Skeletal muscle satellite cell (primary cell): ENCODE results near the gene SETD1A.
"Not testable (repeated sequence)": the region's sequence is repeated elsewhere in the genome, so short reads cannot be mapped to it uniquely, and the experiment has no call there.

Source experiments
- H3K27me3 ChIP-seq: 2 replicates; pipeline ENCODE4 v1.7.0; 2013; ENCODE audit warnings: low read length; ENCODE audit not compliant: control insufficient read depth, insufficient read depth
- H3K36me3 ChIP-seq: 2 replicates; pipeline ENCODE4 v1.7.0; 2013; ENCODE audit warnings: mild to moderate bottlenecking, control low read depth, low read length; ENCODE audit not compliant: insufficient read depth
- H3K4me1 ChIP-seq: 2 replicates; pipeline ENCODE4 v1.7.0; 2013; ENCODE audit warnings: low read length; ENCODE audit not compliant: control insufficient read depth, insufficient read depth
- H3K4me2 ChIP-seq: 2 replicates; pipeline ENCODE4 v1.7.0; 2013; ENCODE audit warnings: mild to moderate bottlenecking, low read length
- H3K4me3 ChIP-seq: 2 replicates; pipeline ENCODE4 v1.7.0; 2013; ENCODE audit warnings: low read length
- H3K9ac ChIP-seq: 2 replicates; pipeline ENCODE4 v1.7.0; 2013; ENCODE audit warnings: mild to moderate bottlenecking, low read depth, low read length, moderate library complexity
- H3K9me3 ChIP-seq: replicated peaks from 2 replicates; pipeline ENCODE4 v1.7.0; 2013; ENCODE audit warnings: mild to moderate bottlenecking, control low read depth, low read length

The SETD1A gene

GRCh38 chr16:30934827-30935557, 22.6 kb upstream of the SETD1A start:
- Histone ChIP-seq H3K4me1 (no peaks in the 10 kb centered on the region), H3K36me3 (peaks cover 33% of the 10 kb centered on the region), H3K4me2 (no peak overlapping the region), H3K27me3 (no peaks in the 10 kb centered on the region), H3K9ac (no peak overlapping the region), H3K9me3 (no peaks in the 10 kb centered on the region), H3K4me3 (no peak overlapping the region)

- Histone ChIP-seq H3K27me3 (no peaks in the 10 kb centered on the region), H3K4me1 (peaks cover 6% of the 10 kb centered on the region), H3K9ac (no peak overlapping the region), H3K4me3 (no peak overlapping the region), H3K36me3 (peaks cover 22% of the 10 kb centered on the region), H3K9me3 (no peaks in the 10 kb centered on the region), H3K4me2 (no peak overlapping the region)
Observed at GRCh38 chr16:30937692-30938091, 19.9 kb upstream of the SETD1A start.

GRCh38 chr16:30939571-30939970, 18.0 kb upstream of the SETD1A start:
- not testable (repeated sequence) for H3K9me3 ChIP-seq, H3K4me3 ChIP-seq, H3K4me1 ChIP-seq, H3K9ac ChIP-seq, H3K27me3 ChIP-seq, H3K4me2 ChIP-seq
- H3K36me3 ChIP-seq, result peaks cover 34% of the 10 kb centered on the region

- peaks cover 6% of the 10 kb centered on the region for H3K4me1 ChIP-seq
- no peak overlapping the region for H3K4me3 ChIP-seq
- H3K36me3 ChIP-seq, result peaks cover 25% of the 10 kb centered on the region
- no peak overlapping the region for H3K9ac ChIP-seq
- H3K27me3 ChIP-seq, result no peaks in the 10 kb centered on the region
- H3K4me2 ChIP-seq, result no peak overlapping the region
- no peaks in the 10 kb centered on the region for H3K9me3 ChIP-seq
Observed at GRCh38 chr16:30941600-30942425, 15.7 kb upstream of the SETD1A start.

GRCh38 chr16:30942426-30942806, 15.1 kb upstream of the SETD1A start:
- H3K36me3 ChIP-seq, result peaks cover 25% of the 10 kb centered on the region
- H3K4me1 ChIP-seq, result peaks cover 6% of the 10 kb centered on the region

GRCh38 chr16:30944352-30944751, 13.2 kb upstream of the SETD1A start:
- Histone ChIP-seq H3K9ac (no peak overlapping the region), H3K9me3 (no peaks in the 10 kb centered on the region), H3K4me1 (peaks cover 6% of the 10 kb centered on the region), H3K4me2 (no peak overlapping the region), H3K27me3 (no peaks in the 10 kb centered on the region), H3K36me3 (peaks cover 25% of the 10 kb centered on the region), H3K4me3 (no peak overlapping the region)

More at GRCh38 chr16:30942426-30942806, 15.1 kb upstream of the SETD1A start:
- Histone ChIP-seq H3K4me2 (no peak overlapping the region), H3K4me3 (no peak overlapping the region), H3K9me3 (no peaks in the 10 kb centered on the region), H3K27me3 (no peaks in the 10 kb centered on the region), H3K9ac (no peak overlapping the region)

GRCh38 chr16:30946671-30947540, 10.6 kb upstream of the SETD1A start:
- Histone ChIP-seq H3K4me1 (peaks cover 22% of the 10 kb centered on the region), H3K4me2 (no peak overlapping the region), H3K9me3 (no peaks in the 10 kb centered on the region), H3K36me3 (peaks cover 21% of the 10 kb centered on the region), H3K9ac (no peak overlapping the region), H3K4me3 (no peak overlapping the region), H3K27me3 (no peaks in the 10 kb centered on the region)

GRCh38 chr16:30947541-30947858, 10.1 kb upstream of the SETD1A start:
- no peaks in the 10 kb centered on the region for H3K9me3 ChIP-seq
- H3K36me3 ChIP-seq, result peaks cover 16% of the 10 kb centered on the region
- H3K9ac ChIP-seq, result no peak overlapping the region
- peaks cover 19% of the 10 kb centered on the region for H3K4me1 ChIP-seq
- no peak overlapping the region for H3K4me3 ChIP-seq
- H3K4me2 ChIP-seq, result no peak overlapping the region
- no peaks in the 10 kb centered on the region for H3K27me3 ChIP-seq

GRCh38 chr16:30947859-30948666, 9.5 kb upstream of the SETD1A start:
- Histone ChIP-seq H3K9ac (peak overlapping the region; percentile 85), H3K4me2 (peak overlapping the region; percentile 98), H3K9me3 (no peaks in the 10 kb centered on the region), H3K36me3 (peaks cover 11% of the 10 kb centered on the region), H3K27me3 (no peaks in the 10 kb centered on the region), H3K4me1 (peaks cover 19% of the 10 kb centered on the region), H3K4me3 (peak overlapping the region; percentile 76)

- peak within 1 kb of the TSS; percentile 98 for H3K4me2 ChIP-seq
- H3K9me3 ChIP-seq, result no peaks in the 10 kb centered on the region
- H3K4me1 ChIP-seq, result peaks cover 22% of the 10 kb centered on the region
- H3K36me3 ChIP-seq, result peaks cover 11% of the 10 kb centered on the region
- peak within 1 kb of the TSS; percentile 76 for H3K4me3 ChIP-seq
- no peaks in the 10 kb centered on the region for H3K27me3 ChIP-seq
- peak within 1 kb of the TSS; percentile 85 for H3K9ac ChIP-seq
Observed at GRCh38 chr16:30948667-30949649, 8.6 kb upstream of the SETD1A start, which contains the start of gene ORAI3. TSS of gene ORAI3 (plus strand) at chr16:30949068. CDS start at chr16:30949290, 222 bp downstream.
